Heart right ventricle (tissue), 16 donors: ENCODE results near the gene PRC1. TPM values are rescaled to one million over a fixed set of nuclear protein-coding genes. Genes with fewer than 3 reads are reported as not detected.

Experiments used
- ATAC-seq, 8 donors: fragments of 200-7000 bp; cut with Tn5 transposase; one replicate each; pipeline ENCODE4 v1.9.1; 2020; ENCODE audit warnings: mild to moderate bottlenecking in 8 of 8, moderate library complexity in 8 of 8, moderate number of reproducible peaks in 1 of 8
- DNase-seq, 2 donors: peaks; one replicate each; pipeline ENCODE4 v3.0.0-alpha.2; 2020
- H3K27ac ChIP-seq, 10 donors: fragments of 200-600 bp; sonication (generic) in 2 of 10; one replicate each; pipeline versions ENCODE4 v1.5.0 to v1.8.0; 2020 to 2022; ENCODE audit warnings: mild to moderate bottlenecking in 3 of 10
- H3K27me3 ChIP-seq, 7 donors: fragments of 200-600 bp; one replicate each; pipeline ENCODE4 v1.8.0; 2021 to 2022; ENCODE audit warnings: mild to moderate bottlenecking in 2 of 7
- H3K36me3 ChIP-seq, 9 donors: fragments of 200-600 bp; sonication (generic) in 1 of 9; one replicate each; pipeline versions ENCODE4 v1.5.0 to v1.8.0; 2020 to 2022; ENCODE audit warnings: mild to moderate bottlenecking in 2 of 9
- H3K4me1 ChIP-seq, 9 donors: fragments of 200-600 bp; sonication (generic) in 1 of 9; one replicate each; pipeline versions ENCODE4 v1.5.0 to v1.8.0; 2020 to 2022; ENCODE audit warnings: mild to moderate bottlenecking in 4 of 9
- H3K4me3 ChIP-seq, 10 donors: fragments of 200-600 bp; sonication (generic) in 2 of 10; one replicate each; pipeline versions ENCODE4 v1.5.0 to v1.8.0; 2020 to 2022; ENCODE audit warnings: mild to moderate bottlenecking in 7 of 10, moderate library complexity in 2 of 10
- H3K9me3 ChIP-seq, 11 donors: fragments of 200-600 bp in 10 of 11; sonication (generic) in 2 of 11; one replicate each; pipeline versions ENCODE4 v1.5.0 to v1.8.0; 2013 to 2022; ENCODE audit warnings: mild to moderate bottlenecking in 2 of 11, control low read depth in 1 of 11, moderate library complexity in 1 of 11
- WGBS, 2 donors: extraction: QIAGEN DNeasy Blood & Tissue Kit; methylation state at CpG; one replicate each; pipeline ENCODE4 v1.1.7; 2013; ENCODE audit warnings: inconsistent platforms in 1 of 2; 5-methylcytosine and 5-hydroxymethylcytosine counted together
- intact Hi-C, 10 donors: fragments of 100-400 bp; cut with DNase I; formaldehyde crosslinking; loops; one replicate each; pipeline versions ENCODE4 v1.11.1 to v1.14.2; 2022
- polyA plus RNA-seq, 2 donors: library from polyadenylated mRNA; stranded (reverse); fragments of 200-250 nt; gene quantifications; one replicate each; pipeline ENCODE4 v1.2.3, GENCODE V29; 2013
- total RNA-seq, 10 donors: library from RNA; stranded (reverse); fragmentation: NEBNext Ultra II Directional in 3 of 10; extraction: Animal tissue kit (Norgen Biotek cat#: 25700) in 3 of 10; gene quantifications; one replicate each; pipeline versions ENCODE4 v1.2.1 to v1.2.4, GENCODE V29; 2021 to 2023
- TF ChIP-seq, protein P1 (sequence below), 9 donors: fragments of 200-600 bp; sonication (generic) in 2 of 9; IDR thresholded peaks; one replicate each; pipeline versions ENCODE4 v1.5.0 to v1.8.0; 2021 to 2022; ENCODE audit warnings: antibody characterized with exemption in 9 of 9, mild to moderate bottlenecking in 5 of 9, moderate library complexity in 1 of 9
- donor health status: Arrhythmogenic right ventricular cardiomyopathy.
- donor health status: ischemic (EF 13 %, LVEDD 7.1; RV severe dilation, severe dysfunction).
- donor health status: healthy with polysubstance abuse.
- donor health status: DM: no; HTN: yes; CAD: no.
- donor health status: DM: no; HTN: no; CAD: no.
- donor health status: ischemic (EF 25% LVEDD 6.9; RV normal size, moderate dysfunction).
- donor health status: ischemic (EF 25% LVEDD 5.7; RV mildly dilated, moderate dysfunction).
- donor health status: healthy.
- donor health status: DM: yes; HTN: yes; CAD: no.
- donor health status: Ischemic cardiomyopathy.
- donor health status: ischemic (EF 35%, LVEDD 5.7; RV mildly dilated, moderate dysfunction).
- donor health status: nonischemic (EF 11% LVEDD 7.7; RV severe dilation, severe dysfunction).
- donor health status: DM: yes; HTN: yes; CAD: no.
- donor health status: PGD.
- donor health status: ischemic (EF 29% LVEDD 5.4; RV normal size, mild dysfunction).
- donor health status: nonischemic (EF 23%, LVEDD 6.1; RV moderate dilation, normal function).

PRC1 gene
- total and polyA plus RNA-seq, 12 donors = 2.1 to 16.2 (median 4.6) TPM

DNA sequence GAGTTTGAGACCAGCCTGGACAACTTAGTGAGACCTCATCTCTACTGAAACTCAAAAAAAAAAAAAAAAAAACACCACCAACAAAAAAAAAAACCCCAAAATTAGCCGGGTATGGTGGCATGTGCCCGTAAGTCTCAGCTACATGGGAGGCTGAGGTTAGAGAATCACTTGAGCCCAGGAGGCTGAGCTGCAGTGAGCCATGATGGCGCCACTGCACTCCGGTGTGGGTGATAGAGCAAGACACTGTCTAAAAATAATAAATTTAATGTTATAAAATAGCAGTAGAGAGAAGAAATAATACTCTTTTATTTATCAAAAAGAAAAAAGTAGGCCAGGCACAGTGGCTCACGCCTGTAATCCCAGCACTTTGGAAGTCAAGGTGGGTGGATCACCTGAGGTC, 22.2 kb downstream of the PRC1 start:
- TF ChIP-seq, protein P1, sequence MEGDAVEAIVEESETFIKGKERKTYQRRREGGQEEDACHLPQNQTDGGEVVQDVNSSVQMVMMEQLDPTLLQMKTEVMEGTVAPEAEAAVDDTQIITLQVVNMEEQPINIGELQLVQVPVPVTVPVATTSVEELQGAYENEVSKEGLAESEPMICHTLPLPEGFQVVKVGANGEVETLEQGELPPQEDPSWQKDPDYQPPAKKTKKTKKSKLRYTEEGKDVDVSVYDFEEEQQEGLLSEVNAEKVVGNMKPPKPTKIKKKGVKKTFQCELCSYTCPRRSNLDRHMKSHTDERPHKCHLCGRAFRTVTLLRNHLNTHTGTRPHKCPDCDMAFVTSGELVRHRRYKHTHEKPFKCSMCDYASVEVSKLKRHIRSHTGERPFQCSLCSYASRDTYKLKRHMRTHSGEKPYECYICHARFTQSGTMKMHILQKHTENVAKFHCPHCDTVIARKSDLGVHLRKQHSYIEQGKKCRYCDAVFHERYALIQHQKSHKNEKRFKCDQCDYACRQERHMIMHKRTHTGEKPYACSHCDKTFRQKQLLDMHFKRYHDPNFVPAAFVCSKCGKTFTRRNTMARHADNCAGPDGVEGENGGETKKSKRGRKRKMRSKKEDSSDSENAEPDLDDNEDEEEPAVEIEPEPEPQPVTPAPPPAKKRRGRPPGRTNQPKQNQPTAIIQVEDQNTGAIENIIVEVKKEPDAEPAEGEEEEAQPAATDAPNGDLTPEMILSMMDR (IDR thresholded peaks at IDR 0.05) = no peak
- Histone ChIP-seq H3K27ac (no peak overlapping the region), H3K4me3 (no peak overlapping the region), H3K4me1 (no peaks in the 10 kb centered on the region), H3K27me3 (no peaks in the 10 kb centered on the region), H3K9me3 (no peaks in the 10 kb centered on the region), H3K36me3 (peaks cover 0 to 92% (median 0%) of the 10 kb centered on the region in 9 donors)
- ATAC-seq (no peak), DNase-seq (no peak)
- intact Hi-C loops = no loop called here
- WGBS, 2 donors = 95 to 98% methylated on average over 5 of the region's 5 CpGs

GRCh38 chr15:90970274-90970673, 24.1 kb downstream of the PRC1 start:
- Histone ChIP-seq H3K27ac (no peak overlapping the region), H3K9me3 (no peaks in the 10 kb centered on the region), H3K4me3 (no peak overlapping the region), H3K36me3 (peaks cover 0 to 92% (median 0%) of the 10 kb centered on the region in 9 donors), H3K4me1 (no peaks in the 10 kb centered on the region), H3K27me3 (no peaks in the 10 kb centered on the region)
- ATAC-seq (no peak), DNase-seq (no peak)
- 92 to 94% methylated on average over 7 of the region's 7 CpGs for WGBS, 2 donors
- TF ChIP-seq, protein P1 (IDR thresholded peaks at IDR 0.05) = no peak
- intact Hi-C loops = no loop called here

- Histone ChIP-seq H3K27me3 (no peaks in the 10 kb centered on the region), H3K9me3 (no peaks in the 10 kb centered on the region), H3K4me1 (no peaks in the 10 kb centered on the region), H3K4me3 (no peak overlapping the region), H3K36me3 (peaks cover 0 to 89% (median 0%) of the 10 kb centered on the region in 9 donors), H3K27ac (no peak overlapping the region)
- ATAC-seq (no peak), DNase-seq (no peak)
- TF ChIP-seq, protein P1 (IDR thresholded peaks at IDR 0.05) = no peak
- 100% methylated on average over 1 of the region's 1 CpG for WGBS, 2 donors
- intact Hi-C loops = loop anchor here in 2 of 10 donors (10.0 kb wide), 2 partner anchors 56 to 66 kb away; partner anchors contain the start of gene VPS33B (in 1 of the 2)
Measured at GRCh38 chr15:90968434-90968833, 25.9 kb downstream of the PRC1 start.

DNA sequence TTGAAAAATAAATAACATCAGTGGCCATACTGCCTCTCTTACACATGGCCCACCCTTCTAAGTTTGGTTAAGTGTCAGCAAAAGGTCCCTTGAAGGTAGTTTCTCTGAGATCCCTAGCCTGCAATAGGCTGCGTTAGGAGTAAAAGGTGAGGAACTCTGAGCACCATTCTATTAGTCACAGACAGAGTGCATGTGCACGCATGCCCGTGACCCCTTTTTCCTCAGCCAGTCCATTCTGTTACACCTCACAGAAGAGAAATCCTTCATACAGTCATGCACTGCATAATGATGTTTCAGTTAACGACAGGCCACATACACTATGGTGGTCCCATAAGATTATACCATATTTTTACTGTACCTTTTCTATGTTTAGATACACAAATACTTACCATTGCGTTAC, 27.1 kb downstream of the PRC1 start:
- no peaks in the 10 kb centered on the region for H3K27me3 ChIP-seq
- TF ChIP-seq, protein P1 (IDR thresholded peaks at IDR 0.05) = no peak
- no peak overlapping the region for H3K27ac ChIP-seq
- H3K36me3 ChIP-seq = peaks cover 0 to 89% (median 0%) of the 10 kb centered on the region in 9 donors
- intact Hi-C loops = loop anchor here in 2 of 10 donors (10.0 kb wide), 2 partner anchors 58 to 68 kb away; partner anchors contain the start of gene VPS33B (in 1 of the 2)
- no peaks in the 10 kb centered on the region for H3K4me1 ChIP-seq
- no peaks in the 10 kb centered on the region for H3K9me3 ChIP-seq
- no peak for DNase-seq
- H3K4me3 ChIP-seq = no peak overlapping the region
- 81 to 93% methylated on average over 5 of the region's 5 CpGs for WGBS, 2 donors
- no peak for ATAC-seq
